H9 (cell line): Measurements from ENCODE around the gene RASA3. TPM values are rescaled to one million over a fixed set of nuclear protein-coding genes. Genes with fewer than 3 reads are reported as not detected.
A peak's percentile ranks its signal among the peaks of the same experiment; 100 is the strongest.

ENCODE experiments used
- DNase-seq: peaks from one replicate; pipeline ENCODE4 v3.0.0-alpha.2; 2017
- H2AFZ ChIP-seq: one replicate; pipeline ENCODE4 v1.6.1; 2013; ENCODE audit warnings: mild to moderate bottlenecking, low read length, control low read depth, moderate library complexity
- H2AK5ac ChIP-seq: 2 replicates; pipeline ENCODE4 v1.6.1; 2013; ENCODE audit warnings: low read length, control low read depth, mixed read lengths; ENCODE audit not compliant: insufficient read length
- H2BK120ac ChIP-seq: one replicate; pipeline ENCODE4 v1.6.1; 2013; ENCODE audit warnings: low read depth, mild to moderate bottlenecking, low read length, control low read depth, inconsistent platforms; ENCODE audit not compliant: poor library complexity, severe bottlenecking
- H2BK12ac ChIP-seq: 2 replicates; pipeline ENCODE4 v1.6.1; 2013; ENCODE audit warnings: low read length, control low read depth, mixed read lengths, low read depth; ENCODE audit not compliant: insufficient read length
- H2BK15ac ChIP-seq: 2 replicates; pipeline ENCODE4 v1.6.1; 2013; ENCODE audit warnings: low read depth, low read length, control low read depth
- H2BK20ac ChIP-seq: one replicate; pipeline ENCODE4 v1.6.1; 2013; ENCODE audit warnings: low read depth, mild to moderate bottlenecking, low read length, control low read depth, inconsistent platforms; ENCODE audit not compliant: poor library complexity, severe bottlenecking
- H2BK5ac ChIP-seq: 2 replicates; pipeline ENCODE4 v1.6.1; 2013; ENCODE audit warnings: low read length, control low read depth, mixed read lengths; ENCODE audit not compliant: insufficient read length
- H3K14ac ChIP-seq: 2 replicates; pipeline ENCODE4 v1.6.1; 2013; ENCODE audit warnings: low read length, control low read depth; ENCODE audit not compliant: insufficient read depth
- H3K18ac ChIP-seq: 2 replicates; pipeline ENCODE4 v1.6.1; 2013; ENCODE audit warnings: low read depth, mild to moderate bottlenecking, mixed read lengths, low read length, control low read depth; ENCODE audit not compliant: insufficient read length
- H3K23ac ChIP-seq: 2 replicates; pipeline ENCODE4 v1.6.1; 2013; ENCODE audit warnings: low read length, control low read depth, mixed read lengths, low read depth; ENCODE audit not compliant: insufficient read length
- H3K23me2 ChIP-seq: 2 replicates; pipeline ENCODE4 v1.6.1; 2013; ENCODE audit warnings: low read depth, mild to moderate bottlenecking, mixed read lengths, low read length, control low read depth; ENCODE audit not compliant: insufficient read length, poor library complexity, severe bottlenecking
- H3K27ac ChIP-seq: 2 replicates; pipeline ENCODE4 v1.5.1; 2013; ENCODE audit warnings: low read length, control low read depth, mixed read lengths, low read depth; ENCODE audit not compliant: insufficient read length
- H3K27me3 ChIP-seq: 2 replicates; pipeline ENCODE4 v1.6.1; 2013; ENCODE audit warnings: low read length, control low read depth, inconsistent platforms; ENCODE audit not compliant: insufficient read depth
- H3K4ac ChIP-seq: 2 replicates; pipeline ENCODE4 v1.6.1; 2013; ENCODE audit warnings: low read depth, mild to moderate bottlenecking, control low read depth, inconsistent platforms, low read length, moderate library complexity
- H3K4me1 ChIP-seq: 2 replicates; pipeline ENCODE4 v1.6.1; 2013; ENCODE audit warnings: low read length, control low read depth, inconsistent platforms; ENCODE audit not compliant: insufficient read depth
- H3K4me2 ChIP-seq: 2 replicates; pipeline ENCODE4 v1.6.1; 2013; ENCODE audit warnings: low read length, control low read depth, mixed read lengths; ENCODE audit not compliant: insufficient read length, insufficient read depth
- H3K56ac ChIP-seq: 2 replicates; pipeline ENCODE4 v1.6.1; 2013; ENCODE audit warnings: low read depth, mild to moderate bottlenecking, mixed read lengths, low read length, control low read depth; ENCODE audit not compliant: insufficient read length
- H3K79me1 ChIP-seq: 2 replicates; pipeline ENCODE4 v1.6.1; 2013; ENCODE audit warnings: low read depth, mild to moderate bottlenecking, moderate library complexity, low read length, control low read depth, inconsistent platforms; ENCODE audit not compliant: insufficient read depth, poor library complexity, severe bottlenecking
- H3K79me2 ChIP-seq: 2 replicates; pipeline ENCODE4 v1.6.1; 2013; ENCODE audit warnings: low read length, control low read depth, inconsistent platforms; ENCODE audit not compliant: insufficient read depth
- H3K9ac ChIP-seq: 2 replicates; pipeline ENCODE4 v1.6.1; 2013; ENCODE audit warnings: low read length, control low read depth, mixed read lengths; ENCODE audit not compliant: insufficient read length; ENCODE audit errors: extremely low read depth
- H3K9me3 ChIP-seq: one replicate; pipeline ENCODE4 v1.6.1; 2013; ENCODE audit warnings: low read depth, low read length, inconsistent platforms; ENCODE audit not compliant: control insufficient read depth
- H3T11ph ChIP-seq: one replicate; pipeline ENCODE4 v1.6.1; 2013; ENCODE audit warnings: mild to moderate bottlenecking, low read length, control low read depth, inconsistent platforms
- H4K20me1 ChIP-seq: one replicate; pipeline ENCODE4 v1.6.1; 2013; ENCODE audit not compliant: control insufficient read depth, insufficient read length, insufficient read depth
- H4K5ac ChIP-seq: 2 replicates; pipeline ENCODE4 v1.6.1; 2013; ENCODE audit warnings: low read depth, mild to moderate bottlenecking, mixed read lengths, low read length, control low read depth; ENCODE audit not compliant: insufficient read length
- H4K8ac ChIP-seq: replicated peaks from 2 replicates; pipeline ENCODE4 v1.6.1; 2013; ENCODE audit warnings: low read length, control low read depth, mixed read lengths, low read depth; ENCODE audit not compliant: insufficient read length
- H4K91ac ChIP-seq: 2 replicates; pipeline ENCODE4 v1.6.1; 2013; ENCODE audit warnings: low read depth, mild to moderate bottlenecking, moderate library complexity, mixed read lengths, low read length, control low read depth; ENCODE audit not compliant: insufficient read length
- H3K27ac Mint-ChIP-seq, 3 experiments: 2 replicates in 2 of 3; 3 replicates in 1 of 3; pipeline ENCODE4 v1.8.0; 2020 to 2021; ENCODE audit warnings: mixed read lengths in 3 of 3, mild to moderate bottlenecking in 1 of 3, moderate library complexity in 1 of 3
- H3K27me3 Mint-ChIP-seq: 2 replicates; pipeline ENCODE4 v1.8.0; 2021; ENCODE audit warnings: low read depth, mild to moderate bottlenecking, moderate library complexity, mixed read lengths
- H3K36me3 Mint-ChIP-seq, 3 experiments: 2 replicates in 2 of 3; 3 replicates in 1 of 3; pipeline ENCODE4 v1.8.0; 2020 to 2021; ENCODE audit warnings: low read depth in 3 of 3, mixed read lengths in 3 of 3; ENCODE audit not compliant: insufficient read depth in 1 of 3
- H3K4me1 Mint-ChIP-seq, 2 experiments: 2 replicates each; pipeline ENCODE4 v1.8.0; 2020; ENCODE audit warnings: mixed read lengths in 2 of 2
- H3K4me3 Mint-ChIP-seq, 2 experiments: 2 replicates in 1 of 2; 3 replicates in 1 of 2; pipeline ENCODE4 v1.8.0; 2020 to 2021; ENCODE audit warnings: mild to moderate bottlenecking in 2 of 2, mixed read lengths in 2 of 2, moderate library complexity in 1 of 2
- H3K9me3 Mint-ChIP-seq, 2 experiments: 2 replicates in 1 of 2; 3 replicates in 1 of 2; pipeline ENCODE4 v1.8.0; 2020; ENCODE audit warnings: mild to moderate bottlenecking in 2 of 2, mixed read lengths in 2 of 2, moderate library complexity in 1 of 2
- WGBS: extraction: QIAGEN DNeasy Blood & Tissue Kit; methylation state at CpG from one replicate; pipeline ENCODE4 v1.1.7; 2013; ENCODE audit warnings: missing lambda C conversion rate, low lambda C conversion rate, mixed read lengths; ENCODE audit not compliant: insufficient read length; ENCODE audit errors: extremely low coverage; 5-methylcytosine and 5-hydroxymethylcytosine counted together
- total RNA-seq: library from RNA; stranded (reverse); gene quantifications from 2 replicates; pipeline ENCODE4 v1.2.1, GENCODE V29; 2021
- TF ChIP-seq, protein P1 (sequence below): fragments of 200-600 bp; sonication (generic); conservative IDR thresholded peaks from 3 replicates; pipeline ENCODE4 v1.8.0; 2021; ENCODE audit warnings: antibody characterized with exemption, mild to moderate bottlenecking

Gene RASA3
- total RNA-seq, 1 experiment from 2014 or later, result 12.3 TPM

DNA sequence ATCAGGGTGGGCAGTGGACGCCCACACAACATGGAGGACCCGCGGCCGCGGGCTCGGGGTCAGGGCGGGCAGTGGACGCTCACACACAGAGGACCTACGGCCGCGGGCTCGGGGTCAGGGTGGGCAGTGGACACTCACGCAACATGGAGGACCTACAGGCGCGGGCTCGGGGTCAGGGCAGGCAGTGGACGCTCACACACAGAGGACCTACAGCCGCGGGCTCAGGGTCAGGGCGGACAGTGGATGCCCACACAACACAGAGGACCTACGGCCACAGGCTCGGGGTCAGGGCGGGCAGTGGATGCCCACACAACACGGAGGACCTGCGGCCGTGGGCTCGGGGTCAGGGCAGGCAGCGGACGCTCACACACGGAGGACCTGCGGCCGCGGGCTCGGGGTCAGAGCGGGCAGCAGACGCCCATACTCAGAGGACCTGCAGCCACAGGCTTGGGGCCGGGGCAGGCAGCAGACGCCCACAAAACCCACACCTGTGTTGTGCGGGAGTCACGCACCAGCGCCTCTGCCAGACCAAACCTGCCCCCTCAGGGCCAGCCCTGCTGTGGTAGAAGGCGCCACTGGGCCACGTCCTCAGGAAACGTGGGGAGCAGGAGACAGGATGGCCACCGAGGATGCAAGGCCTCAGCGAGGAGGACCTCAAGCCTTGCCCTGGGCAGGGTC, 131.0 kb downstream of the RASA3 start:
- Histone ChIP-seq H3K56ac (no peak overlapping the region), H3K4me2 (no peak overlapping the region), H4K20me1 (no peaks in the 10 kb centered on the region), H2BK5ac (no peak overlapping the region), H3K9ac (no peak overlapping the region), H3K14ac (peak overlapping the region; percentile 67; the same call in 1 of the 2 replicates), H3K27ac (no peak overlapping the region), H3K79me2 (no peaks in the 10 kb centered on the region), H3K4me1 (no peaks in the 10 kb centered on the region), H2AK5ac (no peak overlapping the region), H2BK120ac (no peak overlapping the region), H3K23ac (no peak overlapping the region), H3K23me2 (no peaks in the 10 kb centered on the region), H3K27me3 (no peaks in the 10 kb centered on the region), H2AFZ (no peak overlapping the region), H3K9me3 (no peaks in the 10 kb centered on the region), H3K18ac (no peak overlapping the region), H2BK15ac (no peak overlapping the region), H3T11ph (no peak overlapping the region), H4K91ac (no peak overlapping the region), H4K5ac (no peak overlapping the region), H3K79me1 (no peaks in the 10 kb centered on the region), H2BK12ac (no peak overlapping the region), H4K8ac (no peak overlapping the region), H3K4ac (no peak overlapping the region), H2BK20ac (no peak overlapping the region)
- H3K27me3 Mint-ChIP-seq, result no peaks in the 10 kb centered on the region
- 0 out of 4 replicates have a peak, but pooled peaks cover 0 to 4% of the 10 kb centered on the region in 2 experiments for H3K4me1 Mint-ChIP-seq
- H3K4me3 Mint-ChIP-seq, result no peak overlapping the region
- no peak for DNase-seq
- no peaks in the 10 kb centered on the region for H3K9me3 Mint-ChIP-seq
- peak overlapping the region in 1 of 3 experiments; percentile 85; a peak in 3 of 7 replicates for H3K27ac Mint-ChIP-seq
- WGBS, result no CpG with 5 or more reads among the region's 46 CpGs
- peaks cover 3 to 6% (median 5%) of the 10 kb centered on the region in 3 experiments; a peak in 4 of 7 replicates for H3K36me3 Mint-ChIP-seq
- TF ChIP-seq, protein P1, sequence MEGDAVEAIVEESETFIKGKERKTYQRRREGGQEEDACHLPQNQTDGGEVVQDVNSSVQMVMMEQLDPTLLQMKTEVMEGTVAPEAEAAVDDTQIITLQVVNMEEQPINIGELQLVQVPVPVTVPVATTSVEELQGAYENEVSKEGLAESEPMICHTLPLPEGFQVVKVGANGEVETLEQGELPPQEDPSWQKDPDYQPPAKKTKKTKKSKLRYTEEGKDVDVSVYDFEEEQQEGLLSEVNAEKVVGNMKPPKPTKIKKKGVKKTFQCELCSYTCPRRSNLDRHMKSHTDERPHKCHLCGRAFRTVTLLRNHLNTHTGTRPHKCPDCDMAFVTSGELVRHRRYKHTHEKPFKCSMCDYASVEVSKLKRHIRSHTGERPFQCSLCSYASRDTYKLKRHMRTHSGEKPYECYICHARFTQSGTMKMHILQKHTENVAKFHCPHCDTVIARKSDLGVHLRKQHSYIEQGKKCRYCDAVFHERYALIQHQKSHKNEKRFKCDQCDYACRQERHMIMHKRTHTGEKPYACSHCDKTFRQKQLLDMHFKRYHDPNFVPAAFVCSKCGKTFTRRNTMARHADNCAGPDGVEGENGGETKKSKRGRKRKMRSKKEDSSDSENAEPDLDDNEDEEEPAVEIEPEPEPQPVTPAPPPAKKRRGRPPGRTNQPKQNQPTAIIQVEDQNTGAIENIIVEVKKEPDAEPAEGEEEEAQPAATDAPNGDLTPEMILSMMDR, result no peak
